ENCODE data around the gene DLG4.

Gene DLG4

DNA sequence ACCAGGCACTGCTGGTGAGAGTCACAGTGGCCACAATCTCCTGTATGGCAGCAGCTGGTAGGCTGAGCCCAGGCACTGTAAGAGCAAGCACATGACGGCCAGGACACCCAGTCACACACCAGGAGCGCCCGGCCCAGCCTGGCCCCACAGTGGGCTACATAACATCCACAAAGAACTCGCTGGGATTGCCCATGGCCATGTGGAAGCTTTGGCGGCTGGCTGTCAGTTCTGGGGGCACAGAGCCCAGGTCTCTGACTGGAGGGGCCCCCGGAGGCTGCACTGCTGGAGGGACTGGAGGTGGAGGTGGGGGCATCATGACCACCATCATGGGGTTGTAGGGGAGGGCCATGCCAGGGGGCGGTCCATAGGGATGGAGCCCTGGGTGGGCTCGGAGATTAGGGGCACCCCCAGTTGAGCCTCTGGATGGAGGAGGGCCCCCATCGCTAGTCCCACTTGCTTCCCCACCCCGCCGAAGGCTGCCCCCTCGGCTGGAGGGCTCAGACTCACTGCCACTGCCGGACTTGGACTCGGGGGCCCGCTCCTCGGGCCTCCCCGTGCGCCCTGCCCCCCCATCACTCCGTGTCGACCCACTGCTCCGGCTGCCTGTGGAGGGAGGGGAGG, 6.2 kb upstream of the DLG4 start:
- H3K27ac ChIP-seq: peak overlapping the region; percentile 99
- TF ChIP-seq CTCF (conservative IDR thresholded peaks at IDR 0.05; ENCODE audit: low read depth): no peak
- POLR2A ChIA-PET (ENCODE audit: low non-redundant PET): no interaction called here
- CTCF ChIA-PET: no interaction called here
- no peak for DNase-seq (ENCODE audit: low spot score)

GRCh38 chr17:7224661-7225111, 5.0 kb upstream of the DLG4 start:
- no peak for DNase-seq (ENCODE audit: low spot score)
- peak overlapping the region; percentile 99 for H3K27ac ChIP-seq
- CTCF ChIA-PET: interaction anchor here (0.6 kb wide), 2 partner anchors 8 to 60 kb away, joined by 3 to 4 read pairs; no protein-coding TSS in a partner anchor
- no peak for TF ChIP-seq CTCF (conservative IDR thresholded peaks at IDR 0.05; ENCODE audit: low read depth)
- POLR2A ChIA-PET (ENCODE audit: low non-redundant PET): no interaction called here

DNA sequence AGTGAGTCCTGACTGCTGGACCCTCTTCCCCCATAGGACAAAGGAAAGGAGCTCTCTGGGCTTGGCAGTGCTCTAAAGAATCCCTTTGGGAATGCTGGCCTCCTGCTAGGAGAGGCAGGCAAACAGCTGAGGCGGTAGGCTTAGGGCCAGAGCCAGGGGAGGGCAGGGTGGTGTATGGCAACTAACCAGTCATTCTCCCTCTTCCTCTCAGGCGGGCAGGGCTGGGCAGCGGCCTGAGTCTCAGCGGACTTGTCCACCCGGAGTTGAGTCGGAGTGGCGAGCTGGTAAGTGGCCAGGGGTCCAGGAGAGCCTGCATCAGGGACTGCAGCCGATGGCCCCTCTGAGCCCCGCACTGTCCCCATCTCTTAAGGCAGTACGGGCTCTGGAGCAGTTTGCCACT, 4.5 kb upstream of the DLG4 start:
- no peak for DNase-seq (ENCODE audit: low spot score)
- POLR2A ChIA-PET (ENCODE audit: low non-redundant PET): no interaction called here
- peak overlapping the region; percentile 99 for H3K27ac ChIP-seq
- TF ChIP-seq CTCF (conservative IDR thresholded peaks at IDR 0.05; ENCODE audit: low read depth): no peak
- CTCF ChIA-PET: interaction anchor here (0.6 kb wide), 1 partner anchor 8 kb away, joined by 3 read pairs; no protein-coding TSS in a partner anchor

DNA sequence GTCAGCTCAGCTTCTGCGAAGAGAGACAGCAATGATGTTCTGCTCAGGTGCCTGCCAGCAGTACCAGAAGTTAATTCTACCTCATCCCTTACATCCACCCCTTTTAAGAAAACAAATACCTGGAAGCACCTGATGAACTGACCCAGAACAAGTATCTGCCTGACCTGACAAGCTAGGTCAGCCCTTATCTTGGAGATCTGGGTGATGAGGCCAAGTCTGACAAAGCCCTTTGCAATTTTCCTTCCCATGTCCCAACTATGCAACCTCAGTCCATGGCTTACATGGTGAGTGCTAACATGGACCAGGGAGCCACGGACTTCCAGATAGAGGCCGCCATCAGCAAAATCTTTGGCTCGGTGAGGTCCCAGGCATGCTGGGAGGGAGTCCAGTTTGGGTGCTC, 3.7 kb upstream of the DLG4 start:
- no peak for DNase-seq (ENCODE audit: low spot score)
- POLR2A ChIA-PET (ENCODE audit: low non-redundant PET): no interaction called here
- CTCF ChIA-PET: no interaction called here
- H3K27ac ChIP-seq: peak overlapping the region; percentile 99
- TF ChIP-seq CTCF (conservative IDR thresholded peaks at IDR 0.05; ENCODE audit: low read depth): no peak

GRCh38 chr17:7222972-7223292, 3.3 kb upstream of the DLG4 start:
- H3K27ac ChIP-seq: peak overlapping the region; percentile 99
- ChIA-PET POLR2A (ENCODE audit: low non-redundant PET) (no interaction called here), CTCF (interaction anchor here (0.9 kb wide), 1 partner anchor 16 kb away, joined by 3 read pairs; no protein-coding TSS in a partner anchor)
- no peak for DNase-seq (ENCODE audit: low spot score)
- TF ChIP-seq CTCF (conservative IDR thresholded peaks at IDR 0.05; ENCODE audit: low read depth): no peak

- no peak for DNase-seq (ENCODE audit: low spot score)
- ChIA-PET POLR2A (ENCODE audit: low non-redundant PET) (no interaction called here), CTCF (interaction anchor here (0.9 to 1.1 kb wide), 2 partner anchors 15 to 16 kb away, joined by 3 read pairs; no protein-coding TSS in a partner anchor)
- peak overlapping the region; percentile 99 for H3K27ac ChIP-seq
- no peak for TF ChIP-seq CTCF (conservative IDR thresholded peaks at IDR 0.05; ENCODE audit: low read depth)
These were observed 2.7 kb upstream of the DLG4 start for GRCh38 chr17:7222093-7222971.

Data from RWPE1 (cell line).